Lower lobe of right lung (tissue), 2 donors: Measurements from ENCODE around the gene USHBP1. TPM values are rescaled to one million over a fixed set of nuclear protein-coding genes. Genes with fewer than 3 reads are reported as not detected.
A peak's percentile ranks its signal among the peaks of the same experiment; 100 is the strongest.

ENCODE experiments used
- ATAC-seq, 2 donors: fragments of 200-7000 bp; cut with Tn5 transposase; one replicate each; pipeline ENCODE4 v1.9.1; 2020 to 2022; ENCODE audit warnings: mild to moderate bottlenecking in 2 of 2, moderate library complexity in 2 of 2
- DNase-seq: peaks from one replicate; pipeline ENCODE4 v3.0.0-alpha.2; 2020
- H3K27ac ChIP-seq: fragments of 200-600 bp; one replicate; pipeline ENCODE4 v1.8.0; 2022
- H3K27me3 ChIP-seq: fragments of 200-600 bp; one replicate; pipeline ENCODE4 v1.8.0; 2022; ENCODE audit warnings: low read depth
- H3K36me3 ChIP-seq: fragments of 200-600 bp; one replicate; pipeline ENCODE4 v1.8.0; 2022; ENCODE audit warnings: mild to moderate bottlenecking
- H3K4me1 ChIP-seq: fragments of 200-600 bp; one replicate; pipeline ENCODE4 v1.8.0; 2022
- H3K4me3 ChIP-seq: fragments of 200-600 bp; one replicate; pipeline ENCODE4 v1.8.0; 2022; ENCODE audit warnings: mild to moderate bottlenecking
- H3K9me3 ChIP-seq: fragments of 200-600 bp; one replicate; pipeline ENCODE4 v1.8.0; 2022
- CTCF ChIP-seq: fragments of 200-600 bp; IDR thresholded peaks from one replicate; pipeline ENCODE4 v1.8.0; 2022; ENCODE audit warnings: antibody characterized with exemption, mild to moderate bottlenecking
- intact Hi-C: fragments of 100-400 bp; cut with DNase I; formaldehyde crosslinking; loops from one replicate; pipeline ENCODE4 v1.11.0; 2022
- total RNA-seq: library from RNA; stranded (reverse); fragmentation: NEBNext Ultra II Directional; extraction: Animal tissue kit (Norgen Biotek cat#: 25700); gene quantifications from one replicate; pipeline ENCODE4 v1.2.1, GENCODE V29; 2021
- donor health status: DM: no; HTN: yes; CAD: no; lungs with severe emphysema.

USHBP1 gene
- total RNA-seq, 1 donor from 2014 or later, result 8.2 TPM

- TF ChIP-seq CTCF, result peak; percentile 76
- Histone ChIP-seq H3K9me3 (no peaks in the 10 kb centered on the region), H3K36me3 (peaks cover 100% of the 10 kb centered on the region), H3K27me3 (no peaks in the 10 kb centered on the region), H3K4me1 (no peaks in the 10 kb centered on the region), H3K27ac (no peak overlapping the region), H3K4me3 (no peak overlapping the region)
- DNase-seq (peak; percentile 82), ATAC-seq (peak; percentile 75 to 78)
- intact Hi-C loops, result no loop called here
Observed at GRCh38 chr19:17205237-17206140, 59.1 kb downstream of the USHBP1 start.

- no peak for DNase-seq
- no peaks in the 10 kb centered on the region for H3K9me3 ChIP-seq
- H3K36me3 ChIP-seq, result peaks cover 100% of the 10 kb centered on the region
- no peak overlapping the region for H3K4me3 ChIP-seq
- TF ChIP-seq CTCF, result no peak
- no peak overlapping the region for H3K27ac ChIP-seq
- no peaks in the 10 kb centered on the region for H3K4me1 ChIP-seq
- no peaks in the 10 kb centered on the region for H3K27me3 ChIP-seq
- no peak for ATAC-seq
- intact Hi-C loops, result no loop called here
Observed at GRCh38 chr19:17202713-17203112, 61.8 kb downstream of the USHBP1 start.

- Histone ChIP-seq H3K27me3 (no peaks in the 10 kb centered on the region), H3K36me3 (peaks cover 100% of the 10 kb centered on the region), H3K9me3 (no peaks in the 10 kb centered on the region), H3K4me1 (no peaks in the 10 kb centered on the region), H3K4me3 (no peak overlapping the region), H3K27ac (no peak overlapping the region)
- ATAC-seq (no peak), DNase-seq (no peak)
- no peak for TF ChIP-seq CTCF
- intact Hi-C loops, result no loop called here
Observed at GRCh38 chr19:17202249-17202648, 62.3 kb downstream of the USHBP1 start.

- Histone ChIP-seq H3K27me3 (no peaks in the 10 kb centered on the region), H3K36me3 (peaks cover 96% of the 10 kb centered on the region), H3K4me3 (no peak overlapping the region), H3K4me1 (no peaks in the 10 kb centered on the region), H3K27ac (no peak overlapping the region), H3K9me3 (no peaks in the 10 kb centered on the region)
- ATAC-seq (no peak), DNase-seq (no peak)
- no peak for TF ChIP-seq CTCF
- intact Hi-C loops, result no loop called here
Observed at GRCh38 chr19:17200408-17201079, 64.0 kb downstream of the USHBP1 start.

Other genes with a start within 250 kb of the USHBP1 start
- gene CPAMD8, start 237.9 kb downstream of the USHBP1 start, total RNA-seq, result 54.3 TPM
- gene HAUS8, start 189.3 kb downstream of the USHBP1 start, total RNA-seq, result 9.1 TPM
- 205 TPM for gene MYO9B, start 189.0 kb downstream of the USHBP1 start, total RNA-seq
- gene USE1, start 49.4 kb downstream of the USHBP1 start, total RNA-seq, result 32.0 TPM
- gene OCEL1, start 38.5 kb downstream of the USHBP1 start, total RNA-seq, result 37.2 TPM
- 38.7 TPM for gene NR2F6, start 18.8 kb downstream of the USHBP1 start, total RNA-seq
- gene BABAM1, start 2.7 kb upstream of the USHBP1 start, total RNA-seq, result 58.4 TPM
- gene ANKLE1, start 17.2 kb upstream of the USHBP1 start, total RNA-seq, result 0.92 TPM
- 19.5 TPM for gene ABHD8, start 38.7 kb upstream of the USHBP1 start, total RNA-seq
- 68.3 TPM for gene MRPL34, start 41.1 kb upstream of the USHBP1 start, total RNA-seq
- 32.2 TPM for gene DDA1, start 44.8 kb upstream of the USHBP1 start, total RNA-seq
- gene ANO8, start 70.1 kb upstream of the USHBP1 start, total RNA-seq, result 16.6 TPM
- gene GTPBP3, start 72.8 kb upstream of the USHBP1 start, total RNA-seq, result 21.0 TPM
- 25.9 TPM for gene PLVAP, start 112.6 kb upstream of the USHBP1 start, total RNA-seq
- 1.5 TPM for gene CCDC194, start 129.5 kb upstream of the USHBP1 start, total RNA-seq
- gene BST2, start 140.9 kb upstream of the USHBP1 start, total RNA-seq, result 165 TPM
- 45.3 TPM for gene MVB12A, start 155.3 kb upstream of the USHBP1 start, total RNA-seq
- not detected for gene TMEM221, start 183.9 kb upstream of the USHBP1 start, total RNA-seq
- not detected for gene NXNL1, start 196.2 kb upstream of the USHBP1 start, total RNA-seq
- gene SLC27A1, start 205.8 kb upstream of the USHBP1 start, total RNA-seq, result 27.0 TPM
- 89.4 TPM for gene PGLS, start 246.9 kb upstream of the USHBP1 start, total RNA-seq